Stimulated activated CD8-positive, alpha-beta memory T cell treated with anti-CD3 and anti-CD28 coated beads, Interleukin-2, amount 100 ng/mL, for 48 hours (primary cell): Measurements from ENCODE around the gene MAPK4.
"Not testable (repeated sequence)": the region's sequence is repeated elsewhere in the genome, so short reads cannot be mapped to it uniquely, and the experiment has no call there.

Experiments used
- DNase-seq, 2 donors: peaks; one replicate each; pipeline ENCODE4 v3.0.0-alpha.2; 2020; ENCODE audit warnings: low read depth in 2 of 2

MAPK4 gene

DNA sequence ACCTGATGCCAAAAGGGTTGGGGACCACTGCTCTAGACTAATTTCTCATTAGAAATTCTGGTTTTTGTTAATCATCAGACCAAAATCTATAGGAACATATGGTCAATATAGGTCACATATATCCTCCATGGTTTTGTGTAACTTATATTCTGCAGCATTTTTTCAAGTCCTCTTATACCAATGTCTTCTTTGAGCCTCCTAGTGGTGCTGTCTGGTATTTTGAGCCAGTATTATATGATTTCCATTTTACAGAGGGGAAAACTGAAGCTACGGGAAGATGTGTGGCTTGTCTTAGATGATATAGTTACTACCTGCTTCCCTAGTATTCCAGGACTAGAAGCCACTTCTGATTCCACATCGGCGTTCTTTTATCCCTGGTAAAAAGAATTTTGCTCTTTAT lies 13.8 kb downstream of the MAPK4 start:
- no peak for DNase-seq

DNA sequence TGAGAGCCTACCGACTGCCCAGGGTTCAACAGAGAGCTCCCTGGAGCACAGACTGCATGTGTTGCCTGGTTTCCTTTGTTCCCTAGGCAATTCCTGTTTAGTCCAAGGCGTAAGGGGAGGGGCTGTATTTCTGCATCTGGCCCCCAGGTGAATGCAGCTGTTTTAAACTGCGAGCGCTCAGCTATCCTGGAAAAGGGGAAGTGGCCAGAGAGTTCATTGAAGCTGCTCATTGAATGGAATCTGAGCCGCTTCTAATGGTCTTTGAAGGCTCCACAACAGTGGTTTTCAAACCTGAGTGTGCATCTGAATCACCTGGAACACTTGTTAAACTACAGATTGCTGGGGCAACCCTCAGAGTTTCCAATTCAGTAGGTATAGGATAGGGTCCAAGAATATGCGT lies 18.1 kb downstream of the MAPK4 start:
- no peak for DNase-seq

DNA sequence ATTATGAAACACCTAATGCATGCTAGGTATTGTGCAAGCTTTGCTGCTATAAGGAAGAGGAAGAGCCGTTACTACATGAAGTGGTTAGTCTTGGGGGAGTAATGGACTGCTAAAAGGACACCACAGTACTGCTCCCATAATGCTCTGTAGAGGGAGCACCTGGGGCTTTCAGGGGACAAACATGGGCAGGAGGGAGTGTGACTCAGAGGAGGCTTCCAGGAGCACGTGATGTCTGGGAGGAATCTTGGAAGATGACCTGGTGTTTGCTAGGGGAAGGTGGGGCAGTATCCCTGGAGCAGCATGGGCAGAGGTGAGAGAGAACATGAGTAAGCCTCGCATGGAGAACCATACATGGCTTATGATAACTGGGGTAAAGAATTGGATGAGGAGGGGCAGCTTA lies 18.8 kb downstream of the MAPK4 start:
- no peak for DNase-seq

DNA sequence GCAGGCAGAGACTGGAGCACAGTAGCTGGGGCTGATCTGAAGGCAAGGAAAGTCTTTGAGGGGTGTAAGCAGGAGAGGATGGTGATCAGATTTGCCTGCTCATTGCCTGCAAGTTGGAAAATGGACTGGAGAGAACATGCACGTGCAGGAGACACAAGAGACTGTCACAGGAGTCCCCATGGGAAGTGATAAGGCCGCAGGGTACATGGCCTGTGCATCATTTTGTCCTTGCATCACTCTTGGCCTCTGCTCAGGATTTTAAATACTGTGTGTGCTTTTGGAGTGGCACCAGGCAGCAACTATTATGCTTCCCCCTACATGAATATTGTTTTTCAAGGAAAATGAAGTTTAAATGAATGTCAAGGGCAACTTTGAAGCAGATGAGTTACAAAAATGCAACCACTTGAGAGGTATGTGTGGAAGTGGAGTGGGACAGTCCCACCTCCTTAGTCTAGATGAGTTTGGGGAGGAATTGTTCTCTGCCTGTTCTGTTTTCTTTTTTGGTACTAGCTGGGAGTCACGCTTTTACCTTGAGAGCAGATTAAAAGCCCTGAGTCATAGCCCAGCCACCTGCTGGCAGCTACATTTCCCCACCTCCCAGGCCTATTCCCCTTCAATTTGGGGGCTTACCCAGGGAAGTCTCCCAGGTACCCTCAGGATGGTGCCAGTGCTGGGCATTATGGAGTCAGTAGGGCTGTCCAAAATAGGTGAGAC lies 19.3 kb downstream of the MAPK4 start:
- DNase-seq = no peak

DNA sequence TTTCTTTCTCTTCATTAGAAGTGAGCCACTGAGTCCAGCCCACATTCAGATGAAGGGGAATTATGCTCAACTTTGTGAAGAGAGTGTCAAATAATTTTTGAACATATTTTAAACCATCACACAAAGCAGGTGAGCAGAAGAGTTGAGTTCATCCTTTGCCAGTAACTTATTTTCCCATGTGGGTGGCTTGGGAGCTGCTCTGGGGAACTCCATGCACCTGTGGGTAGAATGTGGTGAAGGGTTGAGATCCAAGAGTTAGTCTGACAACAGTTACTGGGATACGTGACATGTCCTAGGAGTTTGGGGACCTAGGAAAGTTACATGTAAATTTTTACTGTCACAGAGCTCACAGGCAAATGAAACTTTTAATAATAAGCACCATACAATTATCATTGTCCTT lies 21.6 kb downstream of the MAPK4 start:
- no peak for DNase-seq

DNA sequence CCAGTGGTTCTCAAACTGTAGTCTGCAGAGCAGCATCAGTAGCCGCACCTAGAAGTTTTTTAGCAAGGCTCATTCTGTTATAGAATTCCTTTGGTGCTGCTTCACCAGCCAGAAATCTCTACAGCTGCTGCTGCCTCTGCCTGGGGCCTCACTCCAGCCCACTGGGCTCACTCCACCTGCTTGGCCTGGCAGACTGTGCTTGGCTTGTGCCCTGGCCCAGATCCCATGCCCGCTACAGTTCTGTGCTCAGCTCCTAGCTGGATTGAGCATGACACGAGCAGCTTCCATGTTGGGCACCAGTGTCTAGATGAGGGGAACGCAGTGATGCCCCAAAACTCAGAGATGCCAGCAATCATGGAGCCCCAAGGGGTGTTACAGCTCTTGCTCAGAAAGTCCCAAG lies 22.6 kb downstream of the MAPK4 start:
- no peak for DNase-seq

DNA sequence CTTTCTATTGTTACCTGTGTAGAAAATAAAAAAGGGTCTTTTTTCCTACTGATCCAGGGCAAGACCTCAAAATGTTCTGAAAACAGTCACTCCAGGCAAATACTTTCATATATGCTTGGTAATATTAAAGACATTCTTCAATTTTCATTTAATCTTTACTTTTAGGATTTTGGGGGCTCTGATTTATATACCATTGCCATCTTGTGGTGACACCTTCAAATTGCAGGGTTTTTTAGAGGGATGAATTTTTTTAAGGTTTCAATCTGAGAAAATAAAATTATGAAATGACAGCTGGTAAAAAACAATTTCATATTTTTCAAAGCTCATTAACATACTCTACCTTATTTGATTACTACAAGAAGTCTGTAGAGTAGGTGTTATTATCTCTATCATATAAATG lies 26.8 kb downstream of the MAPK4 start:
- no peak for DNase-seq

DNA sequence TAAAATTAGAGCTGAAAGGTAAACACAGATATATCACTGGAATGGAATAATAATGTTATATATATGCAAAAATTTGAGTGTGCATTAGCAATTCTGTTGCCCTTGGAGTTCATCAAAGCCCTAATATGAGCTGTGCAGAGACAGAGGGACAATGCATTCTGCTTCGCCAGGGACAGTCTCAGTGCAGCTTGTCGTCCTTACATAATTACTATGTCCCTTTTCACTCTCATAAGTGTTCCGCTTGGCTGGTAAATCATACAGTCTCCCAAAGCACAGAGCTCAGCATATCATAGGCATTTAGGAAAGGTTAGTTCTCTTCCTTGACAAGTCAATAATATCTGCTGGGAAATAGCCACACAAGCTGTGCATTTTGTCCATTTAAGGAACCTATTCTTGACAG lies 30.7 kb downstream of the MAPK4 start:
- DNase-seq = no peak

DNA sequence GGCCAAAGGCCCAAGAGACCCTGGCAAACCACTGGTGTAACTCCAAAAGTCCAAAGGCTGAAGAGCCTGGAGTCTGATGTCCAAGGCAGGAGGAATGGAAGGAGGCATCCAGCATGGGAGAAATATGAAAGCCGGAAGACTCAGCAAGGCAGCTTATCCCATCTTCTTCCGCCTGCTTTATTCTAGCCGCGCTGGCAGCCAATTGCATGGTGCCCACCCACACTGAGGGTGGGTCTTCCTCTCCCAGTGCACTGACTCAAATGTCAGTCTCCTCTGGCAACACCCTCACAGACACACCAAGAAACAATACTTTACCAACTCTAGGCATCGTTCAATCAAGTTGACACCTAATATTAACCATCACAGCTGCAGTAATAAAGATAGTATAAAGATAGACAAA lies 34.1 kb downstream of the MAPK4 start:
- no peak for DNase-seq

DNA sequence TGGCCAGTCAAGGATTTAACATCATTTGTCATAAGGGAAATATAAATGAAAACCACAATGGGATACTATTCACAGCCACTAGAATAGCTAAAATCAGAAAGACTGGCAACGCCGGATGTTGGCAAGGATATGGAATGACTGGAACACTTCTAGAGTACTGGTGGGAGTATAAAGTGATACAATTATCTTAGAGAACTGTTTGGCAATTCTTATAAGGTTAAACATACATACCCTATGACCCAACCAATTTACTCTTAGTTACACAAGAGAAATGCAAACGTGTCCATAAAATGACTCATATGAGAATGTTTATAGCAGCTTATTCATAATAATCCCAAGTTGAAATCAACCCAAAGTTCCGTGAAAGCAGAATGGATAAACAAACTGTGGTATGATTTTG lies 35.1 kb downstream of the MAPK4 start:
- no peak for DNase-seq

DNA sequence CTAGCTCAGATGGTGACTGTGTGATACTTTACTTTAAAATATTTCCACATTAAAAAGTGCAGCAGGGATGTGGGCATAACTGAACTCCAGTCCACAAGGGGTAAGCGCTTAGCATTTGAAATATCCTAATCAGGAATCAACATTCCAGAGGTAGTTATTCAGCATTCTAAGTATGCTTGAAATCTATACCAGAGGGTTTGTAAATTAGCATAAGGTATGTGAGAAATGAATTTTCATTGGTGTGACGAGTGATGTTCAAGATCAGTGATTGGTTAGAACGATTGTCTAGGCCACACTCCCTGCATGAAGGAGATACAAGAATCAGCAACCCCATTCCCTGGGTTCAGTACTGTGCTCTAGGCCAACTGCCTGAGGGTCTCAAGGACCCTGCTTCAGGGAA lies 42.6 kb downstream of the MAPK4 start:
- DNase-seq = no peak

DNA sequence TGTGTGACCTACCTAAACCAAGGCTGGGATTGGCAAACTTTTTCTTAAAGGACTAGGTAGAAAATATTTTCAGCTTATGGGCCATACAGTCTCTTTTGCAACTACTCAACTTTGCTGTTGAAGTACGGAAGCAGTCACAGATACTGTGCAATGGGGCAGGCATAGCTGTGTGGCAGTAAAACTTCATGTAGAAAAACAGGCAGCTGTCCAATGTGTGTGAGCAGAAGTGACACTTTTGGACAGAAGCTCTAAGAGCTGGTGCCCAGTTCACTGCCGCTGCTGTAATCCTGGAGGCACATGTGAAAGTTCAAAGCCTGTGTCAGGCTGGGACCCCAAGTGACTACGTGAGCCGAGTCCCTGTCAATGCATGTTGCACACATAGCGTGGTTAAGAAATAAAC lies 46.7 kb downstream of the MAPK4 start:
- DNase-seq = no peak

DNA sequence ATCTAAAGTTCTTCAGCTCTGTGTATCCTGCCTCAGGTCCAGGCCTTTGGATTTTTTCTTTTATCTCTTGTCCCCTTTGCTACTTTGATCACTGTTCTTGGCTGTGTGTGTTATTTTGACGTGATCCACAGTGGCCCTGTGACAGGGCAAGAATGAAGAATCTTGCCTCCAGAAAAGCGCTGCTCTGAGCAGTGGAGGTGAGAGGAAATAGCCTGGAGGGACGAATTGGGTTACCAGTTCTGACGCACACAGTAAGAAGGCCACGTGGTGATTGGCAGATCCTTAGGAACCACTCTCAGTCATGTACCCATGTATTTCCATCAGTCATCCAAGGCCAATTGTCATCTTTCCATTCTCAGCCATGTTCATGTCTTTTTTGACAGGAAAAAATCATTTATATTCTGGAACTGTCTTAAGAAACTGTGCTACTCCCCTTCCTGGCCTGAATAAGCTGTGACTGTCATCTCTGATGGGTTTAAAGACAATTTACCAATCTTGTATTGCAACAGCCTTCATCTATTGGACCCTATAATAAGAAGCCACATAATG lies 47.6 kb downstream of the MAPK4 start:
- DNase-seq = no peak

DNA sequence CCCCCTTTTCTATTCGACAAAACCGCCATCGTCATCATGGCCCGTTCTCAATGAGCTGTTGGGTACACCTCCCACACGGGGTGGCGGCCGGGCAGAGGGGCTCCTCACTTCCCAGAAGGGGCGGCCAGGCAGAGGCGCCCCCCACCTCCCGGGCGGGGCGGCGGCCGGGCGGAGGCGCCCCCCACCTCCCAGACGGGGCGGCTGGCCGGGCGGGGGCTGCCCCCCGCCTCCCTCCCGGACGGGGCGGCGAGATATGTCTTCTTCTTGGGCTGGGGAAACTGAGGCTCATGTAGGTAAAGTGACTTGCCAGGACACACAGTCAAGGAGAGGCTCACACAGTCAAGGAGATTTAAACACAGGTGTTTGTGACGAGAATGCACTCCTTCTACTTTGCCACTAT lies 49.3 kb downstream of the MAPK4 start:
- DNase-seq = not testable (repeated sequence)

DNA sequence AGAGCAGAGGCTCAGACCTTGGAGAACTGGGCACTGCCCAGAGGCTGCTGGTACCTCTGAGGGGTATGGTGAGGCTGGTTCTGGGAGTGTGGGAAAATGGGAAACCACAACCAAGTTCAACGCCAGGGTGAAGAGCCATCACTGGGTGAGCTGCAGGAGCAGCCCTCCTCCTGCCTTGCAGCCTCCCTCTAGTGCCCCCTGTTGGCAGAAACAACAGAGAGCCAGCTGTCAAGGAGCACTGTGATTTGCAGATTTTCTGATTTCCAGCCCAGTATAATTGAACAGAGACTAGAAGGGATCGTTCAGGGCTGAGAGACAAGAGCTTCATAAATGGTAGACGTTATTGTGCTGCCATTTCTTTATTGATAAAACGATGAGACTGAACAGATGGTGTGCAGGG lies 50.5 kb downstream of the MAPK4 start:
- DNase-seq = no peak

DNA sequence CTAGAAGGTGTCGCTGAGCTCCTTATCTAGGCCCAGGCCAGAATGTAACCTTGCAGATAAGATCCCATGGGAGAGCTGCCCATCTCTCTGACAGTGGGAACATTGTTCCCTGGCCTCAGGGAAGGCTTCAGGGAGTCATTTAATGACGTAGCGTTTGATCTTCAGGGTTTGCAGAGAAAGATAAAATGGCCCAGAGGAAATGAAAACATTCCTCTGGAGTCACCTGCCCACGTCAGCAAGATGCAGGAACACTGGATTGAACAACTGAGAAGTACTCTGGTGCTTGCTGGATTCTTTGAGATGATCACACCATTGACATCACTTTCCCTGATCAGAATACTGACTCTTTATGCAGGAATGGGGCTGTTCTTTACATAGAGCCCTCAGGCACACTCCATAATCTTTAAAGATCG lies 51.6 kb downstream of the MAPK4 start:
- DNase-seq = no peak

DNA sequence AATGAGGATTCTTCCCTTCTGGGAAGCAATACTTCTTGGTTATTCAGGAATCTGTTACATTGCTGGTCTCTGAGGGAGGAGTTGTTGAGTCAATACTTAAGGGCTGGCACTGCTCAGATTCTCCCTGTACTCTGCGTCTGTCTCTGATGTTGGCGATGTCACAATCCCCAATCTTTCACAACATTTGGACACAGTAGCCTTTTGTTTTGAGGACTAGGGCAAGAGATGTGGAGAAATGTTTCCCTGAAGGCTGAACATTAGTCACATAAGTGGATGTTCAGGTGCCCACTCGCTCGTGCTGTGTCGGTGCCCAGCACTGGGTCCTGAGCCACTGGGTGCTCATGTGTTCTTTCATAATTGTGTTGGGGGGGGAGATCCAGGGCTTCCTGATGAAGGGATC lies 55.0 kb downstream of the MAPK4 start:
- DNase-seq = no peak

DNA sequence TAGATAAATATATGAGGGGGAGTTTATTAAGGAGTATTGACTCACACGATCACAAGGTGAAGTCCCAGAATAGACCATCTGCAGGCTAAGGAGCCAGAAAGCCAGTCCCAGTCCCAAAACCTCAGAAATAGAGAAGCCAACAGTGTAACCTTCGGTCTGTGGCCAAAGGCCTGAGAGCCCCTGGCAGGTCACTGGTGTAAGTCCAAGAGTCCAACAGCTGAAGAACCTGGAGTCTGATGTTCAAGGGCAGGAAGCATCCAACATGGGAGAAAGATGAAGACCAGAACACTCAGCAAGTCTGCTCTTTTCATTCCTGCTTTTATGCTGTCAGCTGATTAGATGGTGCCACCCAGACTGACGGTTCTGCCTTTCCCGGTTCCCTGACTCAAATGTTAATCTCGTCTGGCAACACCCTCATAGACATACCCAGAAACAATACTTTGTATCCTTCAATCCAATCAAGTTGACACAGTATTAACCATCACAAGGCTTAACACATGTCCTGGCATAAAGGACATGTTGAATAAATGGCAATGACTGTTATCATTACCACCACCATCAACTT lies 56.7 kb downstream of the MAPK4 start:
- DNase-seq = no peak

DNA sequence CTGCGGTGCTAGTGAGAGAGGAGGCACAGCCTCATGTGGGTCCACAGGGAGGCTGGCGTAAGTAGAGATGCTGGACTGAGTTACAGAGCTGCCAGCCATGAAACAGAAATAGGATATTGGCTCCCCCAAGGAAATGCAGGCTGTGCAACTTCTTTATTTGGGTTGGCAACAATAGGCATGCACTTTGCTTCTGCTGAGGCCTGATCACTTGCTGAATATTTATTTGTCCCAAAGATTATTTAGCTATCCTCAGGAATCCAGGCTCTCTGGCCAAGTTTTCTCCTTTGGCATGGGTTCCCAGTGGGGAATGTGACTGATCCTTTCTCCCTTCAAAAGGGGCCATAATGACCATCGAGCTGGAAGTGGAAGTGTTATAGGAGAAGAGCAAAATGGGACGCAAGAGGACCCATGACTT lies 60.0 kb downstream of the MAPK4 start:
- DNase-seq = no peak

DNA sequence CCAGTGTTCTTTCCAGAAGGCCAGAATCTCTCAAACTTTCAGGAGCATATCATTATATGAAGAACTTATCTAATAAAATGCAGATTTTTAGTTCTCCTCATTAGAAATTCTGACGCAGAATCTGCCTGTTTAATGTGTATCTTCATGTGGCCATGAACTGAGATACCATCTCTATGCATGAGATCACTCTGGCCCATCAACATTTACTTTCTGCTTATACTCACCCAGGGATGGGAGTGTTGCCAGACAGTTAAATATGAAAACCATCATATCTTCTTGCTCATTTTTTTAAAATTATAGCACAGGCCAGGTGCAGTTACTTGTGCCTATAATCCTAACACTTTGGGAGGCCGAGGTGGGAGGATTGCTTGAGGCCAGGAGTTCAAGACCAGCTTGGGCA lies 60.4 kb downstream of the MAPK4 start:
- no peak for DNase-seq

DNA sequence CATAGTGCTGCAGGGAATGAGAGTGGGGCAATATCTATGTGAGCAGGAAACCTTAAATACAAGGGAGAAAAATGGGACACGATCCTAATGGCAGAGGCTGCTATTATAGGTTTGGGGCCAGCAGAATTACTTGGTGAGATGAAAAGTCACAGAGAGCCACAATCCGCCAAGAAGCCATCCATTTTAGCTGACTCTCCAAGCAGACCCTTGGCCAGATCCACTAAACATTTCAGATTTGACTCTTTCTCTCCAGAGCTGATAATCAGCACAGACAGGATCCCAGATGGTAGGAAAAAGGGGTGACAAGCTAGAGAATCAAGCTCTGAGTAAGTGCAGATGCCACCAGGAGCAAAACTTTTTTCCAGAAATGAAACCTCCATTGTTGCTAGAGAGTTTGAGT lies 61.5 kb downstream of the MAPK4 start:
- DNase-seq = no peak

DNA sequence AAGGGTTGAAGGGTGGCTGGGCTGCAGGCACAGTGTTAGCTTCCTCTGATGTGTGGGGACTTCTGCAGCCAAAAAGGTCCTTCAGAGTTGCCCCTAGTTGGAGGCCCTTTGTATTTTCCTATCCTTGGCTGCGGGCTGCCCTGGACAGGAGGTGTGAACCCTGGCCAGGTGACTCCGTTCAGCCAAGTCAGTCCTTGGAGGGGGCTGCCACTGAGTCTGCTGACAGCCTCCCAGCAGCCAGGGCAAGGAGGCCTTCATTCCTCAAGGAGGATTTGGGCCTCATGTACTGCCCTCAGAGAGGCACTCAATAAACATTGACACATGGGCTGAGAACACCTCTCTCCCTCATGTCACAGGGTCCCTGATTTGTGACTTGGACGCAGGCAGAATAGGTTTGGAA lies 62.4 kb downstream of the MAPK4 start:
- no peak for DNase-seq

DNA sequence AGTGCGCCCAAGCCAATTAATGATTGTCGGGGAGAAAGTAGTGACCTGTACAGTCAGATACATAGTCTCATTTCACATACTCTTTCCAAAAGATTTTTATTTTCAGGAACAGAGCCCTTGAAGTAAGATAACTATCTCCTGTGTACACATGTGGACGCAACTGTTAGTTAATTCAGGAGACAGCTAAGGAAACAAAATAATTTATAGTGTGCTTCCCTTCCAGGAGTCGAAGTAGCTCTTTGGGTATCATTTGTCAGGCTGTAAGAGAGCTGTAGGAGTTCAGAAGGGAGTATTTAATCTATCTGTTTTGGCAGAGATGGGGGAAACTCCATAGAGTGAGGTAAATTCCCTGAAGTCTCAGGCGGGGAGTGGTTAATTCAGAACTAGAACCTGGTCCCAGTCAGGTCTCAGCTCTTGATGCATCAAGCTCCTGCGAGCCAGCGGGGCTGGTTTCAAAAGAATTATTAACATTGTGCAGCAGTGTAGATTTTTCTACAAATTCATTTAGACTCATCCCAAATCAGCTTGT lies 63.0 kb downstream of the MAPK4 start:
- DNase-seq = no peak
